Panc1 (cell line): ENCODE measurements around the gene RIOX2. TPM values are rescaled to one million over a fixed set of nuclear protein-coding genes. Genes with fewer than 3 reads are reported as not detected.

Experiments used
- ATAC-seq: fragments of 200-7000 bp; cut with Tn5 transposase; 2 replicates; pipeline ENCODE4 v1.9.1; 2020; ENCODE audit warnings: mild to moderate bottlenecking, moderate library complexity
- BruUV-seq: library from RNA; stranded (reverse); fragments of 400-500 nt; replicated peaks from 2 replicates; lab custom pipeline; 2021; lab: Mats Ljungman, UMichigan
- CTCF ChIA-PET: fragments of 300-600 bp; sonication (Branson Sonifier 250); formaldehyde crosslinking; loops from one replicate; lab custom pipeline; 2022; ENCODE audit warnings: antibody characterized with exemption; lab: Charles Lee
- POLR2A ChIA-PET: fragments of 300-600 bp; sonication (Branson Sonifier 250); formaldehyde crosslinking; loops from one replicate; lab custom pipeline; 2022; ENCODE audit warnings: antibody characterized with exemption; lab: Charles Lee
- DNase-seq: peaks from one replicate; pipeline ENCODE4 v3.0.0-alpha.2; 2010; ENCODE audit warnings: low read depth, low spot score
- H3K27ac ChIP-seq: 2 replicates; pipeline ENCODE4 v1.5.1; 2011; ENCODE audit warnings: mild to moderate bottlenecking, low read length, inconsistent platforms
- H3K27me3 ChIP-seq: fragments of 200-500 bp; sonication (Bioruptor generic); 2 replicates; pipeline ENCODE4 v1.6.0; 2014; ENCODE audit warnings: low read length, inconsistent platforms; ENCODE audit not compliant: control insufficient read depth, insufficient read depth
- H3K36me3 ChIP-seq: fragments of 200-500 bp; sonication (Bioruptor generic); 2 replicates; pipeline ENCODE4 v1.5.1; 2014; ENCODE audit warnings: inconsistent platforms, mild to moderate bottlenecking, low read length, moderate library complexity; ENCODE audit not compliant: control insufficient read depth, insufficient read depth
- H3K4me1 ChIP-seq: 2 replicates; pipeline ENCODE4 v1.5.1; 2011; ENCODE audit warnings: inconsistent platforms, mild to moderate bottlenecking, low read length, moderate library complexity; ENCODE audit not compliant: control insufficient read depth, insufficient read depth
- H3K4me3 ChIP-seq, 2 experiments: 2 replicates each; pipeline ENCODE4 v1.5.1; 2011 to 2012; ENCODE audit warnings: low read depth in 2 of 2, low read length in 2 of 2, mild to moderate bottlenecking in 2 of 2, inconsistent platforms in 1 of 2, moderate library complexity in 1 of 2
- H3K9me3 ChIP-seq: fragments of 200-500 bp; sonication (Bioruptor generic); 2 replicates; pipeline ENCODE4 v1.5.1; 2014; ENCODE audit warnings: low read depth, mild to moderate bottlenecking, inconsistent platforms, low read length, moderate library complexity; ENCODE audit not compliant: control insufficient read depth, insufficient read depth
- POLR2AphosphoS5 ChIP-seq: IDR thresholded peaks from 2 replicates; pipeline ENCODE4 v1.6.1; 2012; ENCODE audit warnings: mild to moderate bottlenecking, low read depth, low read length, moderate library complexity
- REST ChIP-seq, 2 experiments: IDR thresholded peaks; 2 replicates each; pipeline ENCODE4 v1.6.1; 2011 to 2012; ENCODE audit warnings: low read depth in 2 of 2, control low read depth in 1 of 2, low read length in 1 of 2, mild to moderate bottlenecking in 1 of 2, moderate library complexity in 1 of 2; ENCODE audit not compliant: insufficient read depth in 1 of 2
- SIN3A ChIP-seq: IDR thresholded peaks from 2 replicates; pipeline ENCODE4 v1.6.1; 2012; ENCODE audit warnings: low read depth, mild to moderate bottlenecking, low read length, moderate library complexity, borderline replicate concordance; ENCODE audit not compliant: insufficient read depth
- TCF7L2 ChIP-seq: IDR thresholded peaks from 2 replicates; pipeline ENCODE4 v1.6.1; 2011; ENCODE audit warnings: mild to moderate bottlenecking, low read depth, low read length, inconsistent platforms
- in situ Hi-C: cut with HindIII; loops from 2 replicates; pipeline ENCODE4 v1.10.0; 2016; ENCODE audit warnings: low sequenced_read_pairs, low pct_unique_long_range_greater_than_20kb
- intact Hi-C: fragments of 100-400 bp; cut with micrococcal nuclease; formaldehyde crosslinking; loops from one replicate; pipeline ENCODE4 v1.10.0; 2022; ENCODE audit not compliant: unreplicated experiment
- total RNA-seq: library from RNA; stranded (reverse); gene quantifications from one replicate; pipeline ENCODE4 v1.2.1, GENCODE V29; 2021; ENCODE audit not compliant: unreplicated experiment
- TF ChIP-seq, protein P1 (sequence below): fragments of 450-650 bp; IDR thresholded peaks from 2 replicates; pipeline ENCODE4 v1.5.1; 2017; ENCODE audit warnings: mild to moderate bottlenecking

RIOX2 gene
- total RNA-seq, 1 experiment from 2014 or later: 44.1 TPM

DNA sequence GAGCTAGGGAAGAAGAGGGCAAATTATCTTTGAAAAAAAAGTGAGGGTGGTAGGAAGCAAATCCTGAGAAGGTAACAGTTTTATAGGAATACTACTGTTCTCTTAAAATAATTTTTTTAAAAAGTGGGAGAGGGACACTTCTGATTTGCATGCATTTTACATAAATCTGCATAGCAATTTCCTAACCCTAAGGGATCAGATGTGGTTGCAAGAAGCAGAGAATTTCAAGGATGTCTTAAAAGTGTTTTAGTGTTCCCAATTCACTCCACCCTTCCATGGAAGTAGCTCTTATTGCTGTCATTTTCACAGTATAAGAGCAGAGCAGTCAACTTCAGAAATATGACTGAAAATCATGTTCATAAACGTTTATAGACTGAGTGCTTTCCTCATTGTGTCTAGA is 27.8 kb upstream of the RIOX2 start:
- POLR2A ChIA-PET: no interaction called here
- ATAC-seq (no peak), DNase-seq (no peak)
- H3K36me3 ChIP-seq: no peaks in the 10 kb centered on the region
- no peak overlapping the region for H3K27ac ChIP-seq
- TF ChIP-seq SIN3A: no peak
- no peak for TF ChIP-seq REST (IDR thresholded peaks at IDR 0.05; ENCODE audit: insufficient read depth in 1 of 2, low read depth in 2 of 2, low read length in 1 of 2)
- TF ChIP-seq POLR2AphosphoS5: no peak
- TF ChIP-seq, protein P1, sequence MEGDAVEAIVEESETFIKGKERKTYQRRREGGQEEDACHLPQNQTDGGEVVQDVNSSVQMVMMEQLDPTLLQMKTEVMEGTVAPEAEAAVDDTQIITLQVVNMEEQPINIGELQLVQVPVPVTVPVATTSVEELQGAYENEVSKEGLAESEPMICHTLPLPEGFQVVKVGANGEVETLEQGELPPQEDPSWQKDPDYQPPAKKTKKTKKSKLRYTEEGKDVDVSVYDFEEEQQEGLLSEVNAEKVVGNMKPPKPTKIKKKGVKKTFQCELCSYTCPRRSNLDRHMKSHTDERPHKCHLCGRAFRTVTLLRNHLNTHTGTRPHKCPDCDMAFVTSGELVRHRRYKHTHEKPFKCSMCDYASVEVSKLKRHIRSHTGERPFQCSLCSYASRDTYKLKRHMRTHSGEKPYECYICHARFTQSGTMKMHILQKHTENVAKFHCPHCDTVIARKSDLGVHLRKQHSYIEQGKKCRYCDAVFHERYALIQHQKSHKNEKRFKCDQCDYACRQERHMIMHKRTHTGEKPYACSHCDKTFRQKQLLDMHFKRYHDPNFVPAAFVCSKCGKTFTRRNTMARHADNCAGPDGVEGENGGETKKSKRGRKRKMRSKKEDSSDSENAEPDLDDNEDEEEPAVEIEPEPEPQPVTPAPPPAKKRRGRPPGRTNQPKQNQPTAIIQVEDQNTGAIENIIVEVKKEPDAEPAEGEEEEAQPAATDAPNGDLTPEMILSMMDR: no peak
- TF ChIP-seq TCF7L2: no peak
- no peaks in the 10 kb centered on the region for H3K4me1 ChIP-seq
- peaks cover 6% of the 10 kb centered on the region for H3K27me3 ChIP-seq
- intact Hi-C loops (no loop called here), in situ Hi-C loops (no loop called here)
- BruUV-seq: no TSS peak
- H3K4me3 ChIP-seq: no peak overlapping the region
- H3K9me3 ChIP-seq: no peaks in the 10 kb centered on the region
- CTCF ChIA-PET: no interaction called here

GRCh38 chr3:97999103-97999502 is 26.9 kb upstream of the RIOX2 start:
- intact Hi-C loops (no loop called here), in situ Hi-C loops (no loop called here)
- no peaks in the 10 kb centered on the region for H3K4me1 ChIP-seq
- ATAC-seq (no peak), DNase-seq (no peak)
- peaks cover 6% of the 10 kb centered on the region for H3K27me3 ChIP-seq
- ChIA-PET POLR2A (no interaction called here), CTCF (no interaction called here)
- H3K36me3 ChIP-seq: no peaks in the 10 kb centered on the region
- no peak overlapping the region for H3K27ac ChIP-seq
- H3K4me3 ChIP-seq: no peak overlapping the region
- no peak for TF ChIP-seq REST (IDR thresholded peaks at IDR 0.05; ENCODE audit: insufficient read depth in 1 of 2, low read depth in 2 of 2, low read length in 1 of 2)
- no peak for TF ChIP-seq TCF7L2
- no peak for TF ChIP-seq SIN3A
- TF ChIP-seq, protein P1: no peak
- TF ChIP-seq POLR2AphosphoS5: no peak
- BruUV-seq: no TSS peak
- H3K9me3 ChIP-seq: no peaks in the 10 kb centered on the region
